HepG2 (cell line): ENCODE measurements around the gene PDGFA. TPM values are rescaled to one million over a fixed set of nuclear protein-coding genes. Genes with fewer than 3 reads are reported as not detected.
A peak's percentile ranks its signal among the peaks of the same experiment; 100 is the strongest.

Experiments used
- MEIS1 ChIP-seq: sonication (generic); formaldehyde crosslinking; IDR thresholded peaks from 2 replicates; pipeline ENCODE4 v1.9.0; 2021; ENCODE audit warnings: mild to moderate bottlenecking, missing genetic modification reagents, moderate library complexity, borderline replicate concordance
- NFATC3 ChIP-seq: sonication (generic); formaldehyde crosslinking; IDR thresholded peaks from 2 replicates; pipeline ENCODE4 v1.5.1; 2020; ENCODE audit warnings: mild to moderate bottlenecking, missing genetic modification reagents
- SP1 ChIP-seq, 2 experiments: fragments of 450-650 bp in 1 of 2; sonication (generic) in 1 of 2; formaldehyde crosslinking in 1 of 2; IDR thresholded peaks; 2 replicates each; pipeline versions ENCODE4 v1.4.0 to v1.6.1; 2016 to 2020; ENCODE audit warnings: missing genetic modification reagents in 1 of 2
- TBL1XR1 ChIP-seq: fragments of 150-350 bp; IDR thresholded peaks from 2 replicates; pipeline ENCODE4 v1.6.1; 2014; ENCODE audit warnings: borderline replicate concordance, low read length; ENCODE audit not compliant: partially characterized antibody
- TOE1 ChIP-seq: sonication (generic); formaldehyde crosslinking; IDR thresholded peaks from 2 replicates; pipeline ENCODE4 v1.4.0; 2020; ENCODE audit warnings: mild to moderate bottlenecking, missing genetic modification reagents
- ZNF10 ChIP-seq: sonication (generic); formaldehyde crosslinking; IDR thresholded peaks from 2 replicates; pipeline ENCODE4 v1.4.0; 2020; ENCODE audit warnings: mild to moderate bottlenecking, low read depth, missing genetic modification reagents, borderline replicate concordance
- ZNF547 ChIP-seq: sonication (generic); formaldehyde crosslinking; IDR thresholded peaks from 2 replicates; pipeline ENCODE4 v1.5.1; 2020; ENCODE audit warnings: mild to moderate bottlenecking, missing genetic modification reagents
- ZNF7 ChIP-seq: IDR thresholded peaks from 2 replicates; pipeline ENCODE4 v1.6.1; 2016; ENCODE audit warnings: missing biosample characterization, missing genetic modification reagents
- polyA plus RNA-seq, 8 experiments: library from polyadenylated mRNA; depleted of rRNA in 3 of 8; stranded (reverse) in 7 of 8; unstranded in 1 of 8; fragments of >200 nt; fragmentation: Illumina TruSeq in 4 of 8; extraction: Trizol in 4 of 8; gene quantifications; 2 replicates each; pipeline versions ENCODE4 v1.2.1 to v1.2.3, GENCODE V29; 2011 to 2016; ENCODE audit warnings: low read depth in 4 of 8, missing spikeins in 1 of 8, mixed read lengths in 1 of 8; ENCODE audit not compliant: insufficient read depth in 1 of 8
- total RNA-seq, 5 experiments: library from RNA; depleted of rRNA; stranded (reverse); fragments of >200 nt; fragmentation: Illumina TruSeq; extraction: Trizol; gene quantifications; 2 replicates each; pipeline ENCODE4 v1.2.3, GENCODE V29; 2016; ENCODE audit warnings: low read depth in 1 of 5
- TF ChIP-seq, protein P1 (sequence below), 2 experiments: sonication (generic) in 1 of 2; formaldehyde crosslinking in 1 of 2; IDR thresholded peaks; 2 replicates each; pipeline versions ENCODE4 v1.4.0 to v1.6.1; 2018 to 2020; ENCODE audit warnings: missing genetic modification reagents in 2 of 2, borderline replicate concordance in 1 of 2, low read depth in 1 of 2, mild to moderate bottlenecking in 1 of 2, missing biosample characterization in 1 of 2
- TF ChIP-seq, protein P2 (sequence below): sonication (generic); formaldehyde crosslinking; IDR thresholded peaks from 2 replicates; pipeline ENCODE4 v1.4.0; 2020; ENCODE audit warnings: mild to moderate bottlenecking, missing genetic modification reagents
- TF ChIP-seq, protein P3 (sequence below): sonication (generic); formaldehyde crosslinking; IDR thresholded peaks from 2 replicates; pipeline ENCODE4 v1.9.0; 2021; ENCODE audit warnings: mild to moderate bottlenecking, missing genetic modification reagents
- TF ChIP-seq, protein P4 (sequence below), 2 experiments: sonication (generic) in 1 of 2; formaldehyde crosslinking in 1 of 2; IDR thresholded peaks; 2 replicates each; pipeline versions ENCODE4 v1.4.0 to v1.6.1; 2016 to 2020; ENCODE audit warnings: borderline replicate concordance in 1 of 2, low read depth in 1 of 2, mild to moderate bottlenecking in 1 of 2, missing genetic modification reagents in 1 of 2

The PDGFA gene
- total and polyA plus RNA-seq, 2 of the 13 experiments (the other 11 are each of a cell fraction or from before 2014, with no cell fraction given) = 1.5 to 3.4 TPM

DNA sequence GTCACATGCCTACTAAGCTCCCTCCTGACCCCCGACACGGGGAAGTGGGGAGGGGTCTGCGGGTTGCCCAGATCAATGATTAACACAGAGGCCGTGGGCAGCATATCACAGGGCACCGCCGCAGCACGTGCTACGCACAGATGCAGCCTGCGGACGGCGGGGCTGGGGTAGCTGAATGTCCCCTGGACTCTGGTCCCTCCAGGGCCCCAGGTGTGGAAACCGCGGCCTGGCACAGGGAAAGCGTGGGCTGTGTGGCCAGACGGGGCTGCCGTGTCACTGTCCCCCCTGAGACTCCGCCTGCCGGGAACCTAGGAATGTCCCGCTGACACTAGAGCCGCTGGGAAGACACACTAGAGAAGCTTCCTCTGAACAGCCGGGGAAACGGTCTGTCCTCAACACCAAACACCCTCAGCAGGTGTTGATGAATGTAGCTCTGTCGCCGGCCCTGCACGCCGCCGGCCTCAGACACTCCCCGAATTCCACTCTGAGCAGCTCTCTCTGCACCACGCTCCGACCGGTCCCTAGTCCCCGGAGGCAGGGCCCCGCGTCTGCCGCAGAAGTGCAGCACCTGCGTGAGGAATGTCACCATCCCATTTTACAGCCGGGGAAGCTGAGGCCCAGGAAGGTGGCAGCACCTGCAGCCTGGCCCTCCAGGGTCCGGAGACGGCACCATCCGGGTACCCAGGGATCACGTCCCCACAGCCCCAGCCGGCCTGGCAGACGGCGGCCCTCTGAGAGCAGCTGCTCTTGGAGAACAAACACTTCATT lies 33.4 kb upstream of the PDGFA start (continued):
- TF ChIP-seq, protein P1, sequence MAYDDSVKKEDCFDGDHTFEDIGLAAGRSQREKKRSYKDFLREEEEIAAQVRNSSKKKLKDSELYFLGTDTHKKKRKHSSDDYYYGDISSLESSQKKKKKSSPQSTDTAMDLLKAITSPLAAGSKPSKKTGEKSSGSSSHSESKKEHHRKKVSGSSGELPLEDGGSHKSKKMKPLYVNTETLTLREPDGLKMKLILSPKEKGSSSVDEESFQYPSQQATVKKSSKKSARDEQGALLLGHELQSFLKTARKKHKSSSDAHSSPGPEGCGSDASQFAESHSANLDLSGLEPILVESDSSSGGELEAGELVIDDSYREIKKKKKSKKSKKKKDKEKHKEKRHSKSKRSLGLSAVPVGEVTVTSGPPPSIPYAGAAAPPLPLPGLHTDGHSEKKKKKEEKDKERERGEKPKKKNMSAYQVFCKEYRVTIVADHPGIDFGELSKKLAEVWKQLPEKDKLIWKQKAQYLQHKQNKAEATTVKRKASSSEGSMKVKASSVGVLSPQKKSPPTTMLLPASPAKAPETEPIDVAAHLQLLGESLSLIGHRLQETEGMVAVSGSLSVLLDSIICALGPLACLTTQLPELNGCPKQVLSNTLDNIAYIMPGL (CRISPR knock-in tag; IDR thresholded peaks at IDR 0.05; ENCODE audit: borderline replicate concordance in 1 of 2, low read depth in 1 of 2) = peak in 1 of 2 experiments; percentile 47; a peak in 1 of 4 replicates
- no peak for TF ChIP-seq SP1 (IDR thresholded peaks at IDR 0.05)
- peak; percentile 26; the same call in 1 of the 2 replicates for TF ChIP-seq SP1 (CRISPR knock-in tag; IDR thresholded peaks at IDR 0.05)
- TF ChIP-seq, protein P2, sequence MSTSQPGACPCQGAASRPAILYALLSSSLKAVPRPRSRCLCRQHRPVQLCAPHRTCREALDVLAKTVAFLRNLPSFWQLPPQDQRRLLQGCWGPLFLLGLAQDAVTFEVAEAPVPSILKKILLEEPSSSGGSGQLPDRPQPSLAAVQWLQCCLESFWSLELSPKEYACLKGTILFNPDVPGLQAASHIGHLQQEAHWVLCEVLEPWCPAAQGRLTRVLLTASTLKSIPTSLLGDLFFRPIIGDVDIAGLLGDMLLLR (CRISPR knock-in tag) = 0 out of 2 replicates have a peak, but pooled peaks have one; percentile 21
- TF ChIP-seq, protein P3, sequence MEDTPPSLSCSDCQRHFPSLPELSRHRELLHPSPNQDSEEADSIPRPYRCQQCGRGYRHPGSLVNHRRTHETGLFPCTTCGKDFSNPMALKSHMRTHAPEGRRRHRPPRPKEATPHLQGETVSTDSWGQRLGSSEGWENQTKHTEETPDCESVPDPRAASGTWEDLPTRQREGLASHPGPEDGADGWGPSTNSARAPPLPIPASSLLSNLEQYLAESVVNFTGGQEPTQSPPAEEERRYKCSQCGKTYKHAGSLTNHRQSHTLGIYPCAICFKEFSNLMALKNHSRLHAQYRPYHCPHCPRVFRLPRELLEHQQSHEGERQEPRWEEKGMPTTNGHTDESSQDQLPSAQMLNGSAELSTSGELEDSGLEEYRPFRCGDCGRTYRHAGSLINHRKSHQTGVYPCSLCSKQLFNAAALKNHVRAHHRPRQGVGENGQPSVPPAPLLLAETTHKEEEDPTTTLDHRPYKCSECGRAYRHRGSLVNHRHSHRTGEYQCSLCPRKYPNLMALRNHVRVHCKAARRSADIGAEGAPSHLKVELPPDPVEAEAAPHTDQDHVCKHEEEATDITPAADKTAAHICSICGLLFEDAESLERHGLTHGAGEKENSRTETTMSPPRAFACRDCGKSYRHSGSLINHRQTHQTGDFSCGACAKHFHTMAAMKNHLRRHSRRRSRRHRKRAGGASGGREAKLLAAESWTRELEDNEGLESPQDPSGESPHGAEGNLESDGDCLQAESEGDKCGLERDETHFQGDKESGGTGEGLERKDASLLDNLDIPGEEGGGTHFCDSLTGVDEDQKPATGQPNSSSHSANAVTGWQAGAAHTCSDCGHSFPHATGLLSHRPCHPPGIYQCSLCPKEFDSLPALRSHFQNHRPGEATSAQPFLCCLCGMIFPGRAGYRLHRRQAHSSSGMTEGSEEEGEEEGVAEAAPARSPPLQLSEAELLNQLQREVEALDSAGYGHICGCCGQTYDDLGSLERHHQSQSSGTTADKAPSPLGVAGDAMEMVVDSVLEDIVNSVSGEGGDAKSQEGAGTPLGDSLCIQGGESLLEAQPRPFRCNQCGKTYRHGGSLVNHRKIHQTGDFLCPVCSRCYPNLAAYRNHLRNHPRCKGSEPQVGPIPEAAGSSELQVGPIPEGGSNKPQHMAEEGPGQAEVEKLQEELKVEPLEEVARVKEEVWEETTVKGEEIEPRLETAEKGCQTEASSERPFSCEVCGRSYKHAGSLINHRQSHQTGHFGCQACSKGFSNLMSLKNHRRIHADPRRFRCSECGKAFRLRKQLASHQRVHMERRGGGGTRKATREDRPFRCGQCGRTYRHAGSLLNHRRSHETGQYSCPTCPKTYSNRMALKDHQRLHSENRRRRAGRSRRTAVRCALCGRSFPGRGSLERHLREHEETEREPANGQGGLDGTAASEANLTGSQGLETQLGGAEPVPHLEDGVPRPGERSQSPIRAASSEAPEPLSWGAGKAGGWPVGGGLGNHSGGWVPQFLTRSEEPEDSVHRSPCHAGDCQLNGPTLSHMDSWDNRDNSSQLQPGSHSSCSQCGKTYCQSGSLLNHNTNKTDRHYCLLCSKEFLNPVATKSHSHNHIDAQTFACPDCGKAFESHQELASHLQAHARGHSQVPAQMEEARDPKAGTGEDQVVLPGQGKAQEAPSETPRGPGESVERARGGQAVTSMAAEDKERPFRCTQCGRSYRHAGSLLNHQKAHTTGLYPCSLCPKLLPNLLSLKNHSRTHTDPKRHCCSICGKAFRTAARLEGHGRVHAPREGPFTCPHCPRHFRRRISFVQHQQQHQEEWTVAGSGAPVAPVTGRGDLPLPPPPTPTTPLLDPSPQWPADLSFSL = no peak
- peak; percentile 29; the same call in 1 of the 2 replicates for TF ChIP-seq ZNF547 (CRISPR knock-in tag)
- TF ChIP-seq TBL1XR1 = no peak
- TF ChIP-seq ZNF7 (CRISPR knock-in tag) = no peak
- TF ChIP-seq TOE1 (CRISPR knock-in tag) = no peak
- no peak for TF ChIP-seq ZNF10
- TF ChIP-seq MEIS1 (CRISPR knock-in tag) = no peak
- TF ChIP-seq NFATC3 (CRISPR knock-in tag) = no peak
- TF ChIP-seq, protein P4, sequence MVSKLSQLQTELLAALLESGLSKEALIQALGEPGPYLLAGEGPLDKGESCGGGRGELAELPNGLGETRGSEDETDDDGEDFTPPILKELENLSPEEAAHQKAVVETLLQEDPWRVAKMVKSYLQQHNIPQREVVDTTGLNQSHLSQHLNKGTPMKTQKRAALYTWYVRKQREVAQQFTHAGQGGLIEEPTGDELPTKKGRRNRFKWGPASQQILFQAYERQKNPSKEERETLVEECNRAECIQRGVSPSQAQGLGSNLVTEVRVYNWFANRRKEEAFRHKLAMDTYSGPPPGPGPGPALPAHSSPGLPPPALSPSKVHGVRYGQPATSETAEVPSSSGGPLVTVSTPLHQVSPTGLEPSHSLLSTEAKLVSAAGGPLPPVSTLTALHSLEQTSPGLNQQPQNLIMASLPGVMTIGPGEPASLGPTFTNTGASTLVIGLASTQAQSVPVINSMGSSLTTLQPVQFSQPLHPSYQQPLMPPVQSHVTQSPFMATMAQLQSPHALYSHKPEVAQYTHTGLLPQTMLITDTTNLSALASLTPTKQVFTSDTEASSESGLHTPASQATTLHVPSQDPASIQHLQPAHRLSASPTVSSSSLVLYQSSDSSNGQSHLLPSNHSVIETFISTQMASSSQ (IDR thresholded peaks at IDR 0.05; ENCODE audit: low read depth) = peak; percentile 91
- TF ChIP-seq, protein P4 (CRISPR knock-in tag; IDR thresholded peaks at IDR 0.05; ENCODE audit: borderline replicate concordance) = peak; percentile 96
